CD4-positive, alpha-beta T cell treated with Interleukin-15 for 1 hour (primary cell): ENCODE results near the gene CEP20.

Experiments used
- DNase-seq: peaks from one replicate; pipeline ENCODE4 v3.0.0-alpha.2; 2020

Gene CEP20

GRCh38 chr16:15897834-15898254 is 9.4 kb upstream of the CEP20 start:
- DNase-seq: no peak

- DNase-seq: no peak
Observed at GRCh38 chr16:15897121-15897780, 8.8 kb upstream of the CEP20 start.

GRCh38 chr16:15894571-15895374 is 6.4 kb upstream of the CEP20 start:
- no peak for DNase-seq

- no peak for DNase-seq
Observed at GRCh38 chr16:15891508-15891907, 3.1 kb upstream of the CEP20 start.

- no peak for DNase-seq
Observed at GRCh38 chr16:15887283-15887682, 1.1 kb downstream of the CEP20 start.

GRCh38 chr16:15886078-15886477 is 2.3 kb downstream of the CEP20 start:
- no peak for DNase-seq

GRCh38 chr16:15885560-15886001 is 2.8 kb downstream of the CEP20 start:
- DNase-seq: no peak

- no peak for DNase-seq
Observed at GRCh38 chr16:15882563-15882962, 5.8 kb downstream of the CEP20 start.

DNA sequence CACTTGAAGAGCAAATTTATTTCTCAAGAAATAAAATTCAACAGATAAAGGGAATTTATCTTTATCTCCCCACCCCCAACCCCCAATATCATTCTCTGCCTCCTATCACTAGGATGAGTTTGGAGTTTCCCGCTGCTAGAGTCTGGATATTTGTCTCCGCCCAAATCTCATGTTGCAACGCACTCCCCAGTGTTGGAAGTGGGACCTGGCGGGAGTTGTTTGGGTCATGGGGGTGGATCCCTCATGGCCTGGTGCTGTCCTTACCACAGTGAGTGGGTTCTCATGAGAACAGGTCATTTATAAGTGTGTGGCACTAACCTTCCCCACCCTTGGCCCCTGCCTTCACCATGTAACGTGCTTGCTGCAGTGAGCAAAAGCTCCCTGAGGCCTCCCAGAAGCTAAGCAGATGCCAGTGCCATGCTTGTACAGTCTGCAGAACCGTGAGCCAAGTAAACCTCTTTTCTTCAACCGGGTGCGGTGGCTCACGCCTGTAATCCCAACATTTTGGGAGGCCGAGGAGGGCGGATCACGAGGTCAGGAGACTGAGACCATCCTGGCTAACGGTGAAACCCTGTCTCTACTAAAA is 6.5 kb downstream of the CEP20 start:
- no peak for DNase-seq

DNA sequence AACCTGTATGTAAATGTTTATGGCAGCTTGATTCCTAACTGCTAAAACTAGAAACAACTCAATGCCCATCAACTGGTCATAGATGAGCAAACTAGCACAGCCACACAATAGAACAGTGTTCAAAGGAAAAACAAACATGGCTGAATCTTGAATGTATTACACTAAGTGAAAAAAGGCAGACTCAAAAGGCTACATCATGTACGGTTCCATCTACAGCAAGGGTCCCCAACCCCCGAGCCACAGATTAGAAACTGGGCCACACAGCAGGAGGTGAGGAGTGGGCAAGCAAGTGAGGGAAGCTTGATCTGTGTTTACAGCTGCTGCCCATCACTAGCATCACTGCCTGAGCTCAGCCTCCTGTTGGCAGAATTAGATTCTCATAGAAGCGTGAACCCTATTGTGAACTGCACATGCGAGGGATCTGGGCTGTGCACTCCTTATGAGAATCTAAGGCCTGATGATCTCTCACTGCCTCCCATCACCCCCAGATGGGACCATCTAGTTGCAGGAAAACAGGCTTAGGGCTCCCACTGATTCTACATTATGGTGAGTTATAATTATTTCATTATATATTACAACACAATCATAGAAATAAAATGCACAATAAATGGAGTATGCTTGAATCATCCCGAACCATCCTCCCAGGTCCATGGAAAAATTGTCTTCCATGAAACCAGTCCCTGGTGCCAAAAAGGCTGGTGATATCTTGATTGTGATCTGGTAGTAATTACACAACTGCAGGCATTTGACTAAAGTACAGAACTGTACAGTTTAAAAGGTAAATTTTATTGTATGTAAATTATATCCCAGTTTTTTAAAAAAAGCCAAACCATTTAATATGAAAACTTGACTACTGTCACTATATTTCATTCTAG is 7.7 kb downstream of the CEP20 start:
- no peak for DNase-seq

- no peak for DNase-seq
Observed at GRCh38 chr16:15879255-15879811, 9.1 kb downstream of the CEP20 start.

DNA sequence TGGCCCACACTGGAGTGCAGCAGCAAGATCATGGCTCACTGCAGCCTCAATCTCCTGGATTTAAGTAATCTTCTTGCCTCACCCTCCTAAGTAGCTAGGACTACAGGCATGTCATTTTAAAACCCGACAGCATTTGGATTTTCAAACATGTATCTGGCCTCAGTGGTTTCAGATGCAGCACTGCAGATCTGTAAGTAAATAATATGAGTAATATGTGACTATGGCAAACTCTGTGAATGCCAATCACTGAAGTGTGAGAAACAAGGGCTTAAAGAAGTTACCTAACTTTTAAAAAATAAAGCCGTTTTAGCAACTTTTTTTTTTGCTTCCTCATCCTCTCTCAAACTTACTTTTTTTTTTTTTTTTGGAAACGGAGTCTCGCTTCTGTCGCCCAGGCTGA is 11.9 kb downstream of the CEP20 start:
- DNase-seq: no peak

- no peak for DNase-seq
Observed at GRCh38 chr16:15874745-15875314, 13.6 kb downstream of the CEP20 start.

DNA sequence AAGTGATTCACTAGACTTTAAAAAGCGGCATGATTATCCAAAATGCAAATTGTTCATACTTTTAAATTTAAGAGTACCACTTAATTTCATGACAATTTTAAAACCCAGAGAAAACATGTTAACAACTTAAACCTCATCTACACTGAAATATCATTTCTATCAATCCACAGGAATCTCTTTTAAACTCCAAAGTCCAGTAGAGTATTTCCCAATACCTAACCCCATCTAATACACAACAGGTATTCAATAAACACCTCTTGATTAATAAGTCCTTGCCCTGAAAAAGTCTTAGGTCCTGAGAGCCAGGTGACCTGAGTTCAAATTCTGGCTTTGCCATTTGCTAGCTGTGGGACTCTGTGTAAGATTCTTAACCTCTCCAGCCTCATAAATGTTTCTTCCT is 14.7 kb downstream of the CEP20 start:
- DNase-seq: no peak

DNA sequence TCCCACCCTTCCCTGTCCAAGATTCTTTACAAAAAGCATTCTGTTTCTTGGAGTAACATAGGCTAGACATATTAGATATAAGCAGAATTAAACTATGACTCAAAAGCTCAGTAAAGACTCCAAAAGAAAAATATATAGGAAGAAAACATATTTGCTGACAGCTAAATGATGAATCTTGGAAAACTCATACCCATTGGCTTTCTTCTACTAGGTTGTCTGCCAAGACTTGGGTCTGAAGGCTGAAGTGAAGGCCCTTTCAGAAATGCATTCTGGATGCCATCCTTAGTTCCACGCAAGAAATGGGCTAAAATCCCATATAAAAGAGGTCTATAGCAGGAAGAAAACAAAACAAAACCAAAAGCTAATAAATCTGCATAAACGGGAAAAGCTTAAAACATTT is 15.1 kb downstream of the CEP20 start:
- DNase-seq: no peak

GRCh38 chr16:15870011-15870410 is 18.4 kb downstream of the CEP20 start:
- DNase-seq: no peak

DNA sequence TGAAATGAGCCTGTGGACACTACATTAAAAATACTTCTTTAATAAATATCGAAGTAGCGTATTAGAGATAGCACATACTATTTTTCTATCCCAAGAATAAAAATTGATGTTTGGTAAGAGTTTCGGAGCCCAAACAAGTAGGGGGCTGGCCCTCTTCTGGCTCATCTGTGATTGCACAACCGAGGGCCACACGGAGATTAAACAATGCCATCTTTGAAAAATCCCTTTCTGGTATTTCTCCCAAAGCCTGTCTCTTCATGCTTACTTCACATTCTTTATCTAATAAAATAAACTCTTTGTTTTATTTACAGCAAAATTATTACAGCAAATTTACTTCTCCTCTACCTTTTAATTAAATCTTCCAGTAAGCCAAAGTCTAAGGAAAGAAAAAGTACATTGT is 22.0 kb downstream of the CEP20 start:
- no peak for DNase-seq

GRCh38 chr16:15865742-15866141 is 22.7 kb downstream of the CEP20 start:
- DNase-seq: no peak

DNA sequence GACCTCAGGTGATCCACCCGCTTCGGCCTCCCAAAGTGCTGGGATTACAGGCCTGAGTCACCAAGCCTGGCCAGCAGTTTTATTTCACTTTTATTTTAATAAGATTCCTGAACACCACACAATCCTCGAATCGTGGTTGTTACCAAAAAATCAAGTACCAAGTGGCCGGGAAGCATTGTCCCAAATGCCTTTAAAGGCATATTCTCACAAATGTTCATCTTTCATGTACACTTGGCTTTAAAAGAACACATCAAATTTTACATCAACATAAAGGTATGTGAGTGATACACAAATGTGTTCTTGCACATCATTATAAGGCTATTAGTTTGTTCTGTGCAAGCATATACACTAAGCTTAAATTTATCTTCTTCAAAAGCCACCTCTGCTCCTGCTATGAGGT is 23.5 kb downstream of the CEP20 start:
- no peak for DNase-seq

DNA sequence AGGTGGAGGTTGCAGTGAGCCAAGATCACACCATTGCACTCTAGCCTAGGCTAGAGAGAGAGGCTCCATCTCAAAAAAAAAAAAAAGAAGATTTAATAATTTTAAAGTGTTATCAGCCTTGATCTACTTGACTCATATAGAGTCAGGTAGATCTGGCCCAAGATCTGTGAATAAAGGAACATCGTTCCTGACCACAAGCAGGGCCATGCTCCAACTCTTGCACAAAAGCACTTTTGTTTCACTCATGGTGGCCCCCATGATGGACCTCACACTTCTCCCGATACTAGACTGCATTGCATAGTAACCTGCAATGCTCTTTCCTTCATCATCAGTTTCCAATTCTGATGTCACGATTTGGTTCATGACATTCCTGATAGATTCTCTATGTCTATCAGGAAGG is 26.4 kb downstream of the CEP20 start:
- no peak for DNase-seq

DNA sequence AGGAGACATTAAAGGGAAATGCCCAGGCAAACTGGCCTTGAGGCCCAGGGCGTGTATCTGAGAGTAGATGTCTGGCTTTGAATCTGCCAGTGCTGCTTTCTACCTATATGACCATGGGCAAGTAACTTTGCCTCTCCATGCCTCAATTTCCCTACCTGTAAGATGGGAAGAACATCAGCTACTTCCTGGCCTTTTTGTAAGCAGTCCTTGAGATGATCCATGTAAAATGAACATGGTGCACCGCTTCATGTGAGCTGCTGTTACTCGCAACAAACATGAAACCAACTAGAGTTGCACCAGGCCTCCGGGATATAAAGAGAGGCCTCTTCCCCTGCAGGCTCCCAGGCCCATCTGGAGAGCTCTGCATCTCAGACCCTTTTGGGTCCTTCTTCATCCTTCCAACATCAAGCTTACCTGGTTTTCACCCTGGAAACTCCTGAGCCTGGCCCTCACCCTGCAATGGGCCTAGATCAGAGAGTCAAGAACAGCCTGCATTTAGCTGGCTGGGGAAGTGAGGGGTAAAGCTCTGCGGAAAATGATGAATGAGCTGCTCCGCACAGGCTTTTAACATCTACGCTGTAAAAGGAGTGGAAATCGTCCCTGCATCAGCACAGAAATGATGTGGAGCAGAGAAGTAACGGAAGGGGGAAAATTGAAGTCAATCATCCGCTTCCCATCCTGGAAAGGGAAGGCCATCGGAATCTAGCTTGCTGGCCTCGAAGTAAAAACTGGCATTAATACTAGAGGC is 29.3 kb downstream of the CEP20 start:
- DNase-seq: no peak
